ENCODE measurements around the gene ECSCR. TPM values are rescaled to one million over a fixed set of nuclear protein-coding genes. Genes with fewer than 3 reads are reported as not detected.

Gene ECSCR
- total and polyA plus RNA-seq, 10 of the 15 experiments (the other 5 are each of a cell fraction or from before 2014, with no cell fraction given), result 0.15 to 0.83 (median 0.23) TPM; not detected in 3

DNA sequence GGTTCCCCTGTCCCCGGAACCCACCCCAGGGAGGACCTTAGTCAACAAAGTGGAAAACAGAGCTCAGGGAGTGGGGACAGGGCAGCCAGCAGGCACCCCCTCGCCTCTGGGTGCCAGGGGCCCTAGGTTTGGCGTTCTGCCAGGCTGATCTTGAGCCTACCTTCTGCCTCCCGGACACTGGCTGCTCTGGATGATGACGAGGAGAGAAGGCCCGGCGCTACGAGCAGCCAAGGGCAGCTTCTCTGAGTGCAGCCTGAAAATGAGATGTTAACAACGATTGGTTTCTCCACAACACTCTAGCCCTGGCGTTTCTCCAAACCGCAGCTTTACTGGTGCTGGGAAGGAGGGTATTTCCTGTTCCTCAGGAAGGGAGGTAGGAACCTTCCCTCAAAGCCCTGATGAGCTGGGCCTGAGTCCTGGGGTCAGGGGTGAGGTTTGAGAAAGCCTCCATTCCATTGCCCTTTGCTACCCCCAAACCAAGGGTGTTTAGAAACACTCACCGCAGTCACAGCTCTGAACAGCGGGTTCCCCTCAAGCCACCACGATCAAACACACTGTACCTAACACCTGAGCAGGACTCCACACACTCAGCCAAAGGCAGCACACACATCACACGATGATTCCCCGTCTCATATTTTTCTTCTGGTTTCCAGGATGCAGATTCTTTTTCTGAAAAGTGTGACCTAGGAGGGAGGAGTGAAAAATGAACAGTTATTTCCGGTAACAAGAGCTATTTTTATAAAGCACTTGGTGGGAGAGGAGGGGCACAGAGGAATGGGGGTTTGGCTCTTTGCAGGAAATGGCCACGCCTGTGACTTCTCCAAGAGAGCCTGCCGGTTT lies 19.7 kb upstream of the ECSCR start, which contains the start of gene STING1 (continued):
- TF ChIP-seq, protein P1, sequence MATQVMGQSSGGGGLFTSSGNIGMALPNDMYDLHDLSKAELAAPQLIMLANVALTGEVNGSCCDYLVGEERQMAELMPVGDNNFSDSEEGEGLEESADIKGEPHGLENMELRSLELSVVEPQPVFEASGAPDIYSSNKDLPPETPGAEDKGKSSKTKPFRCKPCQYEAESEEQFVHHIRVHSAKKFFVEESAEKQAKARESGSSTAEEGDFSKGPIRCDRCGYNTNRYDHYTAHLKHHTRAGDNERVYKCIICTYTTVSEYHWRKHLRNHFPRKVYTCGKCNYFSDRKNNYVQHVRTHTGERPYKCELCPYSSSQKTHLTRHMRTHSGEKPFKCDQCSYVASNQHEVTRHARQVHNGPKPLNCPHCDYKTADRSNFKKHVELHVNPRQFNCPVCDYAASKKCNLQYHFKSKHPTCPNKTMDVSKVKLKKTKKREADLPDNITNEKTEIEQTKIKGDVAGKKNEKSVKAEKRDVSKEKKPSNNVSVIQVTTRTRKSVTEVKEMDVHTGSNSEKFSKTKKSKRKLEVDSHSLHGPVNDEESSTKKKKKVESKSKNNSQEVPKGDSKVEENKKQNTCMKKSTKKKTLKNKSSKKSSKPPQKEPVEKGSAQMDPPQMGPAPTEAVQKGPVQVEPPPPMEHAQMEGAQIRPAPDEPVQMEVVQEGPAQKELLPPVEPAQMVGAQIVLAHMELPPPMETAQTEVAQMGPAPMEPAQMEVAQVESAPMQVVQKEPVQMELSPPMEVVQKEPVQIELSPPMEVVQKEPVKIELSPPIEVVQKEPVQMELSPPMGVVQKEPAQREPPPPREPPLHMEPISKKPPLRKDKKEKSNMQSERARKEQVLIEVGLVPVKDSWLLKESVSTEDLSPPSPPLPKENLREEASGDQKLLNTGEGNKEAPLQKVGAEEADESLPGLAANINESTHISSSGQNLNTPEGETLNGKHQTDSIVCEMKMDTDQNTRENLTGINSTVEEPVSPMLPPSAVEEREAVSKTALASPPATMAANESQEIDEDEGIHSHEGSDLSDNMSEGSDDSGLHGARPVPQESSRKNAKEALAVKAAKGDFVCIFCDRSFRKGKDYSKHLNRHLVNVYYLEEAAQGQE (IDR thresholded peaks at IDR 0.05; ENCODE audit: low read depth, low read length), result no peak
- TF ChIP-seq SPI1 (IDR thresholded peaks at IDR 0.05; ENCODE audit: borderline replicate concordance, insufficient read depth, low read depth, low read length), result no peak
- TF ChIP-seq POLR2AphosphoS5 (IDR thresholded peaks at IDR 0.05; ENCODE audit: low read length), result peak; percentile 47; the same call in 1 of the 2 replicates
- TF ChIP-seq GATAD2B (conservative IDR thresholded peaks at IDR 0.05; ENCODE audit: low read depth), result peak; percentile 38; the same call in 1 of the 2 replicates
- TF ChIP-seq ZZZ3 (IDR thresholded peaks at IDR 0.05; ENCODE audit: control insufficient read depth, insufficient read length, low read depth), result no peak
- TF ChIP-seq RAD21 (IDR thresholded peaks at IDR 0.05; ENCODE audit: insufficient read depth, low read depth, low read length), result no peak
- no peak for TF ChIP-seq ZNF592 (IDR thresholded peaks at IDR 0.05)
- TF ChIP-seq CUX1 (IDR thresholded peaks at IDR 0.05; ENCODE audit: insufficient replicate concordance, low read depth, low read length), result no peak
- TF ChIP-seq HDAC6 (IDR thresholded peaks at IDR 0.05; ENCODE audit: unreplicated experiment), result no peak
- no peak for TF ChIP-seq RFX5 (IDR thresholded peaks at IDR 0.05; ENCODE audit: low read depth, low read length)
- no peak for TF ChIP-seq PKNOX1 (IDR thresholded peaks at IDR 0.05)
- no peak for TF ChIP-seq ZNF274 (IDR thresholded peaks at IDR 0.05; ENCODE audit: insufficient read depth, insufficient read length)
- TF ChIP-seq NR2C2 (IDR thresholded peaks at IDR 0.05; ENCODE audit: borderline replicate concordance, control insufficient read depth, insufficient read length, low read depth), result no peak

All from GM12878 (cell line).